Esophagus mucosa (tissue), 1 donor: ENCODE measurements around the gene LZTS2. TPM values are rescaled to one million over a fixed set of nuclear protein-coding genes. Genes with fewer than 3 reads are reported as not detected.

Experiments used
- ATAC-seq: fragments of 200-7000 bp; cut with Tn5 transposase; one replicate; pipeline ENCODE4 v1.9.1; 2020
- total RNA-seq: library from RNA; stranded (reverse); gene quantifications from one replicate; pipeline ENCODE4 v1.2.4, GENCODE V29; 2023
- donor health status: DM: yes; HTN: yes; CAD: no.

The LZTS2 gene
- total RNA-seq, 1 donor from 2014 or later = 23.0 TPM

- ATAC-seq = no peak
These were observed 15.5 kb downstream of the LZTS2 start for GRCh38 chr10:101014966-101015581.

GRCh38 chr10:101015582-101015973 is 16.0 kb downstream of the LZTS2 start:
- ATAC-seq = no peak

GRCh38 chr10:101016814-101017213 is 17.2 kb downstream of the LZTS2 start:
- no peak for ATAC-seq

GRCh38 chr10:101018118-101018599 is 18.6 kb downstream of the LZTS2 start:
- ATAC-seq = no peak

- peak; percentile 62 for ATAC-seq
These were observed 19.2 kb downstream of the LZTS2 start for GRCh38 chr10:101018600-101019439.

- ATAC-seq = no peak
These were observed 19.8 kb downstream of the LZTS2 start for GRCh38 chr10:101019440-101019703.

GRCh38 chr10:101020427-101021075 is 20.9 kb downstream of the LZTS2 start:
- ATAC-seq = no peak

- no peak for ATAC-seq
These were observed 21.6 kb downstream of the LZTS2 start for GRCh38 chr10:101021239-101021638.

GRCh38 chr10:101021692-101022251 is 22.2 kb downstream of the LZTS2 start:
- ATAC-seq = no peak

GRCh38 chr10:101022967-101023705 is 23.5 kb downstream of the LZTS2 start:
- ATAC-seq = no peak

GRCh38 chr10:101027106-101027720 is 27.6 kb downstream of the LZTS2 start:
- no peak for ATAC-seq

GRCh38 chr10:101028446-101029337 is 29.1 kb downstream of the LZTS2 start:
- ATAC-seq = peak; percentile 19

GRCh38 chr10:101029520-101030295 is 30.1 kb downstream of the LZTS2 start:
- no peak for ATAC-seq

GRCh38 chr10:101030496-101031127 is 31.0 kb downstream of the LZTS2 start:
- peak; percentile 1 for ATAC-seq

GRCh38 chr10:101031128-101031795 is 31.7 kb downstream of the LZTS2 start, which contains the start of the genes PDZD7 and SFXN3:
Gene PDZD7, minus strand, starts transcription at chr10:101031129. Its CDS starts 910 bp downstream, at chr10:101030219.
Gene SFXN3, plus strand, starts transcription at chr10:101031234. Its CDS starts 3,461 bp downstream, at chr10:101034695.
- ATAC-seq = peak; percentile 89

- ATAC-seq = peak; percentile 40
These were observed 32.4 kb downstream of the LZTS2 start for GRCh38 chr10:101031796-101032636.

GRCh38 chr10:101032637-101033224 is 33.1 kb downstream of the LZTS2 start:
- peak; percentile 49 for ATAC-seq
